H1 (cell line): Measurements from ENCODE around the gene STRN4. TPM values are rescaled to one million over a fixed set of nuclear protein-coding genes. Genes with fewer than 3 reads are reported as not detected.

Experiments used
- ATF3 ChIP-seq: IDR thresholded peaks from 2 replicates; pipeline ENCODE4 v1.6.1; 2011; ENCODE audit warnings: low read depth, mild to moderate bottlenecking, low read length; ENCODE audit not compliant: insufficient read depth
- KDM4A ChIP-seq: IDR thresholded peaks from one replicate; pipeline ENCODE4 v1.7.1; 2012; ENCODE audit warnings: low read depth, mild to moderate bottlenecking, moderate library complexity, low read length, inconsistent platforms; ENCODE audit not compliant: severe bottlenecking
- POU5F1 ChIP-seq: IDR thresholded peaks from 2 replicates; pipeline ENCODE4 v1.6.1; 2011; ENCODE audit warnings: low read depth, mild to moderate bottlenecking, low read length, moderate library complexity
- RNF2 ChIP-seq: fragments of 200-900, 300-1000 bp; sonication (generic); IDR thresholded peaks from 2 replicates; pipeline ENCODE4 v1.7.1; 2016; ENCODE audit warnings: borderline replicate concordance, low read depth, mild to moderate bottlenecking, antibody characterized with exemption, low read length; ENCODE audit not compliant: poor library complexity, severe bottlenecking; ENCODE audit errors: missing control alignments
- SP1 ChIP-seq: IDR thresholded peaks from 2 replicates; pipeline ENCODE4 v1.6.1; 2011; ENCODE audit warnings: low read depth, low read length
- polyA plus RNA-seq, 7 experiments: library from polyadenylated mRNA; depleted of rRNA in 3 of 7; stranded (reverse) in 5 of 7; unstranded in 2 of 7; fragments of >200 nt in 5 of 7; fragments of 200-250 nt in 2 of 7; gene quantifications; 1 replicate in 5 of 7; 2 replicates in 1 of 7; 4 replicates in 1 of 7; pipeline versions ENCODE4 v1.2.1 to v1.2.3, GENCODE V29; 2011 to 2013; ENCODE audit warnings: missing spikeins in 2 of 7, mixed read lengths in 2 of 7
- total RNA-seq: library from RNA; stranded (reverse); fragmentation: NEBNext Ultra II Directional; extraction: Animal tissue kit (Norgen Biotek cat#: 25700); gene quantifications from 2 replicates; pipeline ENCODE4 v1.2.1, GENCODE V29; 2021
- TF ChIP-seq, protein P1 (sequence below): IDR thresholded peaks from 2 replicates; pipeline ENCODE4 v1.6.1; 2012; ENCODE audit warnings: inconsistent platforms

Gene STRN4
- total and polyA plus RNA-seq, 2 of the 8 experiments (the other 6 are each of a cell fraction or from before 2014, with no cell fraction given): 120 to 187 TPM

DNA sequence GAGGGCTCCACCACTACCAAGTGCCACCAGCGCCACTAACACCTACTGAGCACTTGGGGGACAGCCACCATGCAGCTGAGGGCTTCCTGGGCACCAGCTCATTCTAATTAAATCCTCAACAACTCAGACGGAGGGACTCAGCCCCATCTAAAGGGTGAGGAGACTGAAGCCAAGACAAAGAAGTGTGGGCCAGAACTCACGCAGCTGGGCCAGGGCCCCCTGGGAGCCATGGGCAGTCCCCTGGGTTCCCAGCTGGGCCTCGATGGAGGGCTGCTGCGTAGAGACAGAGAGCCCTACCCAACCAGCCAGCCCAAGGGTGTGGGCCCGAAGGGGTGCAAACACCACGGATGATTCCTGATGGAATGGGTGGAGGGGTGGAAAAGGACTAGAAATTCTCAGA lies 16.6 kb downstream of the STRN4 start (continued):
- no peak for TF ChIP-seq KDM4A
- TF ChIP-seq ATF3: no peak
- TF ChIP-seq, protein P1, sequence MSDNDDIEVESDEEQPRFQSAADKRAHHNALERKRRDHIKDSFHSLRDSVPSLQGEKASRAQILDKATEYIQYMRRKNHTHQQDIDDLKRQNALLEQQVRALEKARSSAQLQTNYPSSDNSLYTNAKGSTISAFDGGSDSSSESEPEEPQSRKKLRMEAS: no peak
- no peak for TF ChIP-seq POU5F1
- no peak for TF ChIP-seq SP1
- TF ChIP-seq RNF2: no peak
